ENCODE measurements around the gene BORCS5. TPM values are rescaled to one million over a fixed set of nuclear protein-coding genes. Genes with fewer than 3 reads are reported as not detected.

Gene BORCS5
- total RNA-seq, 1 experiment from 2014 or later: 13.9 TPM

GRCh38 chr12:12474471-12474928 is 117.6 kb downstream of the BORCS5 start:
- H4K8ac ChIP-seq (replicated peaks; ENCODE audit: insufficient read length, low read depth, low read length): no peak overlapping the region
- peaks cover 12 to 17% of the 10 kb centered on the region in 2 experiments for H3K9me3 Mint-ChIP-seq
- H3K79me2 ChIP-seq (ENCODE audit: insufficient read depth, low read length): no peaks in the 10 kb centered on the region
- H2BK120ac ChIP-seq (ENCODE audit: low read depth, low read length, poor library complexity, severe bottlenecking): no peak overlapping the region
- no peaks in the 10 kb centered on the region; the same call in 1 of the 2 replicates for H3K27me3 Mint-ChIP-seq (ENCODE audit: low read depth)
- no peak for TF ChIP-seq CTCF (conservative IDR thresholded peaks at IDR 0.05)
- no peak overlapping the region for H3K14ac ChIP-seq (ENCODE audit: insufficient read depth, low read length)
- peaks cover 42 to 73% (median 58%) of the 10 kb centered on the region in 3 experiments for H3K36me3 Mint-ChIP-seq (ENCODE audit: insufficient read depth in 1 of 3, low read depth in 3 of 3)
- no peak overlapping the region for H2BK12ac ChIP-seq (ENCODE audit: insufficient read length, low read depth, low read length)
- no peak overlapping the region for H2BK15ac ChIP-seq (ENCODE audit: low read depth, low read length)
- no peak for DNase-seq
- H3K23ac ChIP-seq (ENCODE audit: insufficient read length, low read depth, low read length): no peak overlapping the region
- no peak overlapping the region for H3T11ph ChIP-seq (ENCODE audit: low read length)
- no peaks in the 10 kb centered on the region for H3K23me2 ChIP-seq (ENCODE audit: insufficient read length, low read depth, low read length, poor library complexity, severe bottlenecking)
- H2BK20ac ChIP-seq (ENCODE audit: low read depth, low read length, poor library complexity, severe bottlenecking): no peak overlapping the region
- no peak overlapping the region for H4K91ac ChIP-seq (ENCODE audit: insufficient read length, low read depth, low read length)
- H3K4me2 ChIP-seq (ENCODE audit: insufficient read depth, insufficient read length, low read length): no peak overlapping the region
- H3K4me3 Mint-ChIP-seq: no peak overlapping the region
- no peaks in the 10 kb centered on the region for H4K20me1 ChIP-seq (ENCODE audit: control insufficient read depth, insufficient read depth, insufficient read length)
- H3K4me1 Mint-ChIP-seq: peaks cover 3 to 17% of the 10 kb centered on the region in 2 experiments; a peak in 3 of 4 replicates
- H3K9me3 ChIP-seq (ENCODE audit: control insufficient read depth, low read depth, low read length): no peaks in the 10 kb centered on the region
- H3K79me1 ChIP-seq (ENCODE audit: insufficient read depth, low read depth, low read length, poor library complexity, severe bottlenecking): no peaks in the 10 kb centered on the region
- WGBS (ENCODE audit: extremely low coverage, insufficient read length, low lambda C conversion rate): no CpG with 5 or more reads among the region's 8 CpGs
- no peak overlapping the region for H3K56ac ChIP-seq (ENCODE audit: insufficient read length, low read depth, low read length)
- no peak overlapping the region for H4K5ac ChIP-seq (ENCODE audit: insufficient read length, low read depth, low read length)
- no peak overlapping the region for H2AFZ ChIP-seq (ENCODE audit: low read length)
- no peak overlapping the region for H3K4ac ChIP-seq (ENCODE audit: low read depth, low read length)
- H3K9ac ChIP-seq (ENCODE audit: extremely low read depth, insufficient read length, low read length): no peak overlapping the region
- H3K27ac ChIP-seq (ENCODE audit: insufficient read length, low read depth, low read length): no peak overlapping the region
- no peak overlapping the region for H2AK5ac ChIP-seq (ENCODE audit: insufficient read length, low read length)
- H3K18ac ChIP-seq (ENCODE audit: insufficient read length, low read depth, low read length): no peak overlapping the region
- H3K27ac Mint-ChIP-seq: peak overlapping the region in 2 of 3 experiments; percentile 42 to 75; a peak in 4 of 7 replicates
- no peaks in the 10 kb centered on the region for H3K27me3 ChIP-seq (ENCODE audit: insufficient read depth, low read length)
- no peak overlapping the region for H2BK5ac ChIP-seq (ENCODE audit: insufficient read length, low read length)
- no peaks in the 10 kb centered on the region; the same call in 1 of the 2 replicates for H3K4me1 ChIP-seq (ENCODE audit: insufficient read depth, low read length)

All from H9 (cell line).